GM10847 (cell line): Measurements from ENCODE around the gene ZNF423.

Experiments
- POLR2A ChIP-seq: IDR thresholded peaks from 2 replicates; pipeline ENCODE4 v1.6.1; 2011; ENCODE audit not compliant: insufficient read length; ENCODE audit errors: extremely low read depth

ZNF423 gene

GRCh38 chr16:49744244-49745220 is 111.4 kb downstream of the ZNF423 start:
- TF ChIP-seq POLR2A, result no peak

- TF ChIP-seq POLR2A, result no peak
Observed at GRCh38 chr16:49743658-49744057, 112.3 kb downstream of the ZNF423 start.

GRCh38 chr16:49743203-49743464 is 112.8 kb downstream of the ZNF423 start:
- no peak for TF ChIP-seq POLR2A

GRCh38 chr16:49742428-49743202 is 113.3 kb downstream of the ZNF423 start:
- no peak for TF ChIP-seq POLR2A

GRCh38 chr16:49740256-49740655 is 115.7 kb downstream of the ZNF423 start:
- no peak for TF ChIP-seq POLR2A

DNA sequence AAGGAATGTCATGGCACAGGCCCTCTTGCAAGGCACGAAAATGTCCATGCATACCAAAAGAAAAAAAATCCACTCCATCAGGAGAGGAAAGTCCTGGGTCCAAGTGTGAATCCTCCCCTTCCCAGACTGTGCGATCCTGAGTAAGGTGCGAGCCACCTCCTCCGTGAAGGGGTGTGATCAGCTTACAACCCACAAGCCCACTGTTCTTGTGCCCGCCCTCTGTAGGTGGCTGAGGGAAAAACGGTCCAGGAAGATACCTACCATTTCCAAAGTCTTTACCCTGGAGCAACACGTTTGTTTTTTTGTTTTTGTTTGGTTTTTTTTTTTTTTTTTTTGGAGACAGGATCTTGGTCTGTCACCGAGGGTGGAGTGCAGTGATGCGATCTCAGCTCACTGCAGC is 116.5 kb downstream of the ZNF423 start:
- TF ChIP-seq POLR2A, result no peak

GRCh38 chr16:49738832-49739231 is 117.1 kb downstream of the ZNF423 start:
- no peak for TF ChIP-seq POLR2A

DNA sequence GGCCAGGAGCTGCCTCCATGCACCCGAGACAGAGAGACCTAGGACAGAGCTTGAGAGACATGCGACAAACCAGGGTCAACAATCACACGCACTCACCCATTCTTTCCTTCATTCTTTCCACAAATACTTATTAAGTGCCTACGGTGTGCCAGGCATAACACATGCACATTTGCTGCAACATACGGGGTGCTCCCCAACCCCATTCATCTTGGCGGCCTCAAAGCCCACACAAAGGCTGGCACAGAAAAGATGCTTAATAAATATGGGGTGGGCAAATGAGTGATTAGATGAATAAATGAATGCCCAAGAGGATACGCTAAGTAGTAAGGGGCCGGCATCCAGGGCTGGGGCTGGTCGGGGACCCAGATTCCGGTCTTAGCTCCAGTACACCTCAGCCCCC is 117.9 kb downstream of the ZNF423 start:
- no peak for TF ChIP-seq POLR2A

- TF ChIP-seq POLR2A, result no peak
Observed at GRCh38 chr16:49737541-49737940, 118.4 kb downstream of the ZNF423 start.

GRCh38 chr16:49734331-49734730 is 121.6 kb downstream of the ZNF423 start:
- no peak for TF ChIP-seq POLR2A

- TF ChIP-seq POLR2A, result no peak
Observed at GRCh38 chr16:49733313-49734009, 122.5 kb downstream of the ZNF423 start.

GRCh38 chr16:49731911-49732310 is 124.0 kb downstream of the ZNF423 start:
- TF ChIP-seq POLR2A, result no peak

DNA sequence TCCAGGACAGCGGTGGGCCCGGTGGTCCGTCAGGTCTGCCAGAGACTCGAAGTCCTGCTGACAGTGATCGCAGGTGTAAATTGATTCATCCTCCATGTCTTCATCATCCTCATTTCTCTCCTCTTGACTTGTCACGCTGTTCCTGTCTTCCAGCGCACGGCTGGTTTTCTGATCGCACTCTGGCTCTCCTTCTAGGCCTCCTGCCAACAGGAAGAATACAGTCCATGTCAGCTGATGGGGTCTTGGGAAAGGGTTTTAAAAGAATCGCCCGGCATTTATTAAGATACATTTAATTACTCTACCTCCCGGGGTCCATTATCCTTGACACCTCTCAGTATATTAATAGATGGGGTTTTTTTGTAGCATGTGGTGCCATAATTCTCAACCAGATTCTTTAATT is 125.1 kb downstream of the ZNF423 start:
- no peak for TF ChIP-seq POLR2A

GRCh38 chr16:49727611-49728010 is 128.3 kb downstream of the ZNF423 start:
- no peak for TF ChIP-seq POLR2A

DNA sequence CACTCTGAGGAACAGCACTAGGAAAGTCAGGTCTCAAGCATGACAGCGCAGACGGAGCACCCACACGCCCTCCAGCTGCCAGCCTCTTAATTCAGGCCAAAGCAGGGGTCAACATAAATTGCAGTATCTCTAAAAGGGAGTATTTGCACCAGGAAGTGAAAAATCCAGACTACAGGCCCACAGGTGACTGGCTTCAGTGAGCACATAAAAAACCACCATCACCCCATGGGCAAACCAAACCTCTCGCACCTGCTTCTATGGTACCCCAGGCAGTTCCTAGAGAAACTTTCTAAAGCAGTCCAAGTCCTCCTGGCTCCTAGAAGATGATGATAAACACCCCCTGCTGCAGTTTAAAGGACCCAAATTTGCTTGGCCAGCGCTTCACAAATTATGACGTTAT is 129.8 kb downstream of the ZNF423 start:
- no peak for TF ChIP-seq POLR2A

GRCh38 chr16:49725651-49726050 is 130.3 kb downstream of the ZNF423 start:
- TF ChIP-seq POLR2A, result no peak
